ENCODE measurements around the gene HIRIP3. TPM values are rescaled to one million over a fixed set of nuclear protein-coding genes. Genes with fewer than 3 reads are reported as not detected.

The HIRIP3 gene
- total RNA-seq, result 7.8 and 8.1 TPM in 2 replicates

GRCh38 chr16:29995324-29995910 lies at the start of gene HIRIP3:
Gene HIRIP3, minus strand, starts transcription at chr16:29995617. Its CDS starts 12 bp downstream, at chr16:29995605.

GRCh38 chr16:30030841-30031413 lies 35.5 kb upstream of the HIRIP3 start, which contains the start of gene TLCD3B:
Gene TLCD3B, minus strand, starts transcription at chr16:30031271. Its CDS starts 744 bp downstream, at chr16:30030527.

GRCh38 chr16:30022887-30023286 lies 27.5 kb upstream of the HIRIP3 start, which contains the start of gene C16orf92:
Gene C16orf92, plus strand, starts transcription at chr16:30023198. Its CDS starts 143 bp downstream, at chr16:30023341.

GRCh38 chr16:30010844-30011713 lies 15.7 kb upstream of the HIRIP3 start, which contains the start of gene DOC2A:
Gene DOC2A, minus strand, starts transcription at chr16:30011027. Its CDS starts 805 bp downstream, at chr16:30010222.

GRCh38 chr16:29995911-29996765 lies 721 bp upstream of the HIRIP3 start, which contains the start of gene INO80E:
Gene INO80E, plus strand, starts transcription at chr16:29996241. Its CDS starts 70 bp downstream, at chr16:29996311.

GRCh38 chr16:29973384-29974246 lies 21.8 kb downstream of the HIRIP3 start, which contains the start of gene TAOK2:
Gene TAOK2, plus strand, starts transcription at chr16:29973868. Its CDS starts 3,905 bp downstream, at chr16:29977773.

GRCh38 chr16:29961479-29962343 lies 33.7 kb downstream of the HIRIP3 start, which contains the start of gene TMEM219:
Gene TMEM219, plus strand, starts transcription at chr16:29962079. Its CDS starts 1,065 bp downstream, at chr16:29963144.

Other genes starting within 250 kb of the HIRIP3 start
- gene C16orf54, start 249.6 kb downstream of the HIRIP3 start, total RNA-seq, result not detected in 2 replicates
- gene ZG16, start 217.4 kb downstream of the HIRIP3 start, total RNA-seq, result not detected in 2 replicates
- gene KIF22, start 204.9 kb downstream of the HIRIP3 start, total RNA-seq, result 28.2 and 30.3 TPM in 2 replicates
- 119 and 172 TPM in 2 replicates for gene MAZ, start 189.1 kb downstream of the HIRIP3 start, total RNA-seq
- 0.16 TPM in 1 of 2 replicates, not detected in the other for gene PRRT2, start 183.4 kb downstream of the HIRIP3 start, total RNA-seq
- 16.2 and 25.8 TPM in 2 replicates for gene PAGR1, start 179.5 kb downstream of the HIRIP3 start, total RNA-seq
- 190 and 191 TPM in 2 replicates for gene MVP, start 175.2 kb downstream of the HIRIP3 start, total RNA-seq
- 133 and 146 TPM in 2 replicates for gene CDIPT, start 132.4 kb downstream of the HIRIP3 start, total RNA-seq
- gene SEZ6L2, start 96.1 kb downstream of the HIRIP3 start, total RNA-seq, result 31.1 and 40.3 TPM in 2 replicates
- gene ASPHD1, start 95.1 kb downstream of the HIRIP3 start, total RNA-seq, result 11.2 and 16.0 TPM in 2 replicates
- 8.4 and 12.8 TPM in 2 replicates for gene KCTD13, start 69.4 kb downstream of the HIRIP3 start, total RNA-seq
- 116 and 145 TPM in 2 replicates for gene TMEM219, start 33.5 kb downstream of the HIRIP3 start, total RNA-seq
- 43.3 and 44.7 TPM in 2 replicates for gene TAOK2, start 21.7 kb downstream of the HIRIP3 start, total RNA-seq
- 58.3 and 77.8 TPM in 2 replicates for gene INO80E, start 624 bp upstream of the HIRIP3 start, total RNA-seq
- gene DOC2A, start 15.4 kb upstream of the HIRIP3 start, total RNA-seq, result not detected in 2 replicates
- gene C16orf92, start 27.6 kb upstream of the HIRIP3 start, total RNA-seq, result not detected in 2 replicates
- gene TLCD3B, start 35.7 kb upstream of the HIRIP3 start, total RNA-seq, result not detected in 2 replicates
- gene ALDOA, start 70.1 kb upstream of the HIRIP3 start, total RNA-seq, result 2,796 and 2,917 TPM in 2 replicates
- gene PPP4C, start 80.4 kb upstream of the HIRIP3 start, total RNA-seq, result 95.0 and 107 TPM in 2 replicates
- gene TBX6, start 96.3 kb upstream of the HIRIP3 start, total RNA-seq, result under 0.01 TPM in 1 of 2 replicates, not detected in the other
- gene YPEL3, start 100.6 kb upstream of the HIRIP3 start, total RNA-seq, result 41.0 and 52.0 TPM in 2 replicates
- 0.81 and 1.8 TPM in 2 replicates for gene GDPD3, start 117.9 kb upstream of the HIRIP3 start, total RNA-seq
- gene MAPK3, start 127.6 kb upstream of the HIRIP3 start, total RNA-seq, result 79.4 and 81.2 TPM in 2 replicates
- under 0.01 and 0.90 TPM in 2 replicates for gene CORO1A, start 188.0 kb upstream of the HIRIP3 start, total RNA-seq
- gene BOLA2B, start 198.0 kb upstream of the HIRIP3 start, total RNA-seq, result 272 and 348 TPM in 2 replicates
- 16.4 and 43.6 TPM in 2 replicates for gene SLX1A, start 198.3 kb upstream of the HIRIP3 start, total RNA-seq
- gene SULT1A3, start 203.6 kb upstream of the HIRIP3 start, total RNA-seq, result 7.1 and 13.4 TPM in 2 replicates

Measured in cardiac atrium fibroblast (primary cell).